Measurements from ENCODE around the gene KIF16B.
"Not testable (repeated sequence)": the region's sequence is repeated elsewhere in the genome, so short reads cannot be mapped to it uniquely, and the experiment has no call there.

The KIF16B gene

GRCh38 chr20:16287776-16288175 lies 285.5 kb downstream of the KIF16B start:
- no peak for DNase-seq

GRCh38 chr20:16286601-16287000 lies 286.6 kb downstream of the KIF16B start:
- DNase-seq, result no peak

DNA sequence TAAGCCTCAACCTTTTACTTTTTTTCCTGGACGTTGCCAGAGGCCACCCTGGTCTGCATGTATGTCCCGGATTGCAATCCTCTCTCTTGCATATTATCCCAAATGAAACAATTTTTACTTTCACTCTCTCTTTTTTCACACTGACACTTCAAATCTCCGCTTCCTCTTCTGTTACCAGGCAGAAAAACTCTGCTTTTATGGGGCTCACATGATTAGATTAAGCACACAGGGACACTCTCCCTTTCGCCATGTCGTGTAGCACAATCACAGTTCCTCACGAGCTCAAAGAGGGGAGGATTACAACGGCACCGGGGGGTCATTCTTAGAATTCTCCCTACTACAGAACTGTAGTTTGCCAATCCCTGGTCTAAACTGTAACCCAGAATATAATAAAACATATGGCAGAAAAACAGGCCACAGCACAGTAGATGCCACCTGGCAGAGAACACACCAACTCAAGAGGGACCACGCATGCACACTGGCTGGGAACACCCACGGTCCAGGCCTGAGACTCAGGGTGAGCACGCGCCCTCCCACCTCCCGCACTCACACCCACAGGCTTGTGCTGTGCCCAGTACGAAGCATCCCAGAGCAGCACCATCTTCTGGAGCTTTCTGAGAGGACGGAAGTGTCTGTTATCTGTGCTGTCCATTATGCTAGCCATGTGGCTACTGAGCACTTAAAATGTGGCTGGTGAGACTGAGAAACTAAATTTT lies 288.7 kb downstream of the KIF16B start:
- peak in 3 of 4 experiments; percentile 13 to 37 (median 15) for DNase-seq

GRCh38 chr20:16283978-16284377 lies 289.3 kb downstream of the KIF16B start:
- no peak for DNase-seq

GRCh38 chr20:16283307-16283706 lies 289.9 kb downstream of the KIF16B start:
- no peak for DNase-seq

DNA sequence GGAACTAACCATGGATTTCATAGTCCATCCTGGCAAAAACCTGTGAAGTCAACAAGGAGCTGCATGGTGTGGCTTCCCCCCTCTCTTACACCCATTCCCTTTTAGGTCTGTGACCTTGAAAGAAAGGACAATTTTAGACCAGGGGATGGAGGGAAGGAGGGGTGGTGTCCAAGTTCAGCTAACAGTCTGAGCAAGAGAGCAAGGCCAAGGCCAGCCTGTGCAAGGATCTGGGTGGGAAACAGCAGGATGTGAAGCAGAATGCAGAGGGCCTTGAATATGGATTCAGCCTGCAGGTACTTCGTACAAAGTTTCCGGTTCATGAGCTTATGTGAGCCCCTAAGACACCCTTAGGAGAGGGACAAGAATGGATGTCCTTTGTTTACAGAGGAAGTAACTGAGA lies 293.0 kb downstream of the KIF16B start:
- no peak for DNase-seq

- DNase-seq, result no peak
Observed at GRCh38 chr20:16279320-16279719, 293.9 kb downstream of the KIF16B start.

GRCh38 chr20:16273812-16274555 lies 299.3 kb downstream of the KIF16B start:
- no peak for DNase-seq

GRCh38 chr20:16272780-16273360 lies 300.4 kb downstream of the KIF16B start:
- no peak for DNase-seq

DNA sequence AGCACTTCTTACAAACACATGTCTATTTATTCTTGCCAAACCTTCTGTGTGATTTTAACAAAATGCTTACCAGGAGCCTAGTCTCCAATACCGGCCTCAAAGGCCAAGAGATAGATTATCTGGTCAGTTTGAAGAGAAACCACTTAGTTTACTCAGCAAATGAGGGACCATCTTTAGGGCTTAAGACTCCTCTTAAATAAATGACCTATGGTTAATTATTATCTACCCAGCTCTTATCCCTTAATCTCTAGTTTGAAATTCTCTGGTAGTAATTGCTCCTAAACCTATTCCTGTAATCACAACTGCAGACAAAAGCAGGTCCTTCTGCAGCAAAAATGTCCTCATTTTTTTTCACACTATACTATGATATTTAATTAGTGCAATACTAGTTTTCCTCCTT lies 301.8 kb downstream of the KIF16B start:
- DNase-seq, result no peak

- DNase-seq, result no peak
Observed at GRCh38 chr20:16270989-16271388, 302.3 kb downstream of the KIF16B start.

- DNase-seq, result no peak
Observed at GRCh38 chr20:16270314-16270931, 302.8 kb downstream of the KIF16B start.

- no peak for DNase-seq
Observed at GRCh38 chr20:16267526-16267925, 305.7 kb downstream of the KIF16B start.

DNA sequence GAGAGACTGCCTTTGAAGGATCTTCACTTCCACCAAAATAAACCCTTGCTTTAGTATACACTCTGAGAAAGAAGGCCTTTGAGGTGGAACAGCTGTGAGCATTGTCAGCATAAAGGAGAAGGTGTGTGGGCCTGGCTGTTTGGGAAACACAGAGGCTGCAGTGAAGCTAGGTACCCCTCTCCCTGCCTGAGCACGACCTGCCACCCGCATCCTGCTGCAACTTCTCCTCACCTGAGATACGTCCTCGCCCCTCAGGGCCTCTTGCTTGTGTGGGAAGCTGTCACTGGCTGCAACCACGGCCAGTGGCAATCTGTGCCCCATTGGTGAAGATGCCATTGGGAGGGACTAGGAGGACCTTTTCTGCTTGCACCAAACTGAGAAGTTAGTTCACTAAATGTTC lies 307.9 kb downstream of the KIF16B start:
- DNase-seq, result no peak

- DNase-seq, result peak in 1 of 4 experiments; percentile 2
Observed at GRCh38 chr20:16263582-16263981, 309.7 kb downstream of the KIF16B start.

- DNase-seq, result no peak
Observed at GRCh38 chr20:16262594-16262993, 310.7 kb downstream of the KIF16B start.

GRCh38 chr20:16261733-16262273 lies 311.4 kb downstream of the KIF16B start:
- DNase-seq, result no peak

DNA sequence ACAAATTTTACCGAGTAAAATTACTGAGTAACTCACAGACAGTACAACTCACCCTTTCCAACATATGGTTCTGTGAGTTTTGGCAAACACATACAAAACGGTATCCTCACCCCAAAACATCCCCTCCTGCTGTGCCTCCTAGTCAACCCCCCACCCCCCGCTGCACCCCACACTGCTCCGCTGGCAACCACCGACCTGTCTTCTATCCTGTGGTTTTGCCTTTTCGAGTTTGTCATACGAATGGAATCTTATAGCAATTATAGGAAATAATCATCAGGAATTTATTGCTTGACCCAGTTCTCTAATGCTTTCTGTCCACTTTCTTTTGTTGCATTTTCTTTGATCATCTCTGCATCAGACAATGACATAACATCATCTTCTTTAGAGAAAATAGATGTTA lies 312.3 kb downstream of the KIF16B start:
- no peak for DNase-seq

- DNase-seq, result not testable (repeated sequence)
Observed at GRCh38 chr20:16260133-16260532, 313.1 kb downstream of the KIF16B start.

GRCh38 chr20:16258766-16259165 lies 314.5 kb downstream of the KIF16B start:
- DNase-seq, result no peak

DNA sequence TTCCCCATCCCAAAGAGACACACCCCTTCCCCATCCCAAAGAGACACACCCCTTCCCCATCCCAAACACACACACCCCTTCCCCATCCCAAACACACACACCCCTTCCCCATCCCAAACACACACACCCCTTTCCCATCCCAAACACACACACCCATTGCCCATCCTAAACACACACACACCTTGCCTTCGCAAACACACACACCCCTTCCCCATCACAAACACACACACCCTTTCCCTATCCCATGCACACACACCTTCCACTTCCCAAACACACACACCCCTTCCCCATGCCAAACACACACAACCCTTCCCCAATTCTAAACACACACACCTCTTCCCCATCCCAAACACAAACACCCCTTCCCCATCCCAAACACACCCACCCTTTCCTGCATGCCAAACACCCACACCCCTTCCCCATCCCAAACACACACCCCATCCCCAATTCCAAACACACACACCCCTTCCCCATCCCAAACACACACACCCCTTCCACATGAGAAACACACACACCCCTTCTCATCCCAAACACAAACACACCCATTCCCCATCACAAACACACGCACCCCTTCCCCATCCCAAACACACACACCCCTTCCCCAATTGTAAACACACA lies 315.3 kb downstream of the KIF16B start:
- no peak for DNase-seq

GRCh38 chr20:16257021-16257420 lies 316.2 kb downstream of the KIF16B start:
- DNase-seq, result no peak

DNA sequence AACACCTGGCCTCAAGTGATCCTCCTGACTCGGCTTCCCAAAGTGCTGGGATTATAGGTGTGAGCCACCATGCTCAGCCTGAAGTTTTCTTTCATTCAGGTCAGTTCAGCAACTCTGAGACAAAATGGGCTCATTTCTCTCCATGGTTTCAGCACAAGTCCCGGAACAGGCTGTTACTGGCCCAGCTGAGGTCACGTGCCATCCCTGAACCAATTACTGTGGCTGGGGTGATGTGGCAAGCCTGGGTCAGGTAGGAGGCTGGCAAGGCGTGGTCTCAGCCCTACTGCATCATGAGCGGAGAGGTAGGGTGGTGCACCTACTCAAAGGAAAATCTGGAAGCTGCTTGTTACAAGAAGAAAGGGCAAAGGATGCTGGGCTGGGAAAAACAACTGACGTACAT lies 326.4 kb downstream of the KIF16B start:
- no peak for DNase-seq

Data from suppressor macrophage (primary cell).